Keratinocyte (primary cell): ENCODE results near the gene BCL11B.

Experiments used
- EZH2 ChIP-seq: IDR thresholded peaks from one replicate; pipeline ENCODE4 v1.6.1; 2012; ENCODE audit warnings: inconsistent platforms, mild to moderate bottlenecking, low read length, moderate library complexity
- TF ChIP-seq, protein P1 (sequence below), 3 experiments: IDR thresholded peaks in 1 of 3; conservative IDR thresholded peaks in 1 of 3; optimal IDR thresholded peaks in 1 of 3; 2 replicates in 2 of 3; 3 replicates in 1 of 3; pipeline versions ENCODE3 to v1.5.1; 2011; ENCODE audit warnings: low read length in 3 of 3, mild to moderate bottlenecking in 3 of 3, moderate library complexity in 2 of 3, control low read depth in 1 of 3, inconsistent platforms in 1 of 3; ENCODE audit not compliant: insufficient read depth in 2 of 3; ENCODE audit errors: extremely low read depth in 1 of 3

DNA sequence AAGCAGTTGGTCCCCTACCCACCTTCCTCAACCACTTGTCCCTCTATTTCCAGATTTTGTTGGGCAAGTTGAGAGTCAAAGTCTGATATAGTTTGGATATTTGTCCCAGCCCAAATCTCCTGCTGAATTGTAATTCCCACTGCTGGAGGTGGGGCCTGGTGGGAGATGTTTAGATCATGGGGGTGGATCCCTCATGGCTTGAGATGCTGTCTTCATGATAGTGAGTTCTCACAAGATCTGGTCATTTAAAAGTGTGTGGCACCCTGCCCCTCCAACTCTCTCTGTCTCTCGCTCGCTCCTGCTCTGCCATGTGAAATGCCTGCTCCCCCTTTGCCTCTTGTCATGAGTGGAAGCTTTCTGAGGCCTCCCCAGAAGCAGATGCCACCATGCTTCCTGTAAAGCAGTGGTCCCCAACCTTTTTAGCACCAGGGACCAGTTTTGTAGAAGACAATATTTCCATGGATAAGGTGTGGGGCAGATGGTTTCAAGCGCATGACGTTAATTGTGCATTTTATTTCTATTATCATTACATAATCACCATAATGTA, 37.3 kb upstream of the BCL11B start:
- TF ChIP-seq, protein P1, sequence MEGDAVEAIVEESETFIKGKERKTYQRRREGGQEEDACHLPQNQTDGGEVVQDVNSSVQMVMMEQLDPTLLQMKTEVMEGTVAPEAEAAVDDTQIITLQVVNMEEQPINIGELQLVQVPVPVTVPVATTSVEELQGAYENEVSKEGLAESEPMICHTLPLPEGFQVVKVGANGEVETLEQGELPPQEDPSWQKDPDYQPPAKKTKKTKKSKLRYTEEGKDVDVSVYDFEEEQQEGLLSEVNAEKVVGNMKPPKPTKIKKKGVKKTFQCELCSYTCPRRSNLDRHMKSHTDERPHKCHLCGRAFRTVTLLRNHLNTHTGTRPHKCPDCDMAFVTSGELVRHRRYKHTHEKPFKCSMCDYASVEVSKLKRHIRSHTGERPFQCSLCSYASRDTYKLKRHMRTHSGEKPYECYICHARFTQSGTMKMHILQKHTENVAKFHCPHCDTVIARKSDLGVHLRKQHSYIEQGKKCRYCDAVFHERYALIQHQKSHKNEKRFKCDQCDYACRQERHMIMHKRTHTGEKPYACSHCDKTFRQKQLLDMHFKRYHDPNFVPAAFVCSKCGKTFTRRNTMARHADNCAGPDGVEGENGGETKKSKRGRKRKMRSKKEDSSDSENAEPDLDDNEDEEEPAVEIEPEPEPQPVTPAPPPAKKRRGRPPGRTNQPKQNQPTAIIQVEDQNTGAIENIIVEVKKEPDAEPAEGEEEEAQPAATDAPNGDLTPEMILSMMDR (optimal IDR thresholded peaks at IDR 0.05 in 1 of 3, IDR thresholded peaks at IDR 0.05 in 1 of 3, conservative IDR thresholded peaks at IDR 0.05 in 1 of 3; ENCODE audit: extremely low read depth in 1 of 3, insufficient read depth in 2 of 3, low read length in 3 of 3) = no peak
- no peak for TF ChIP-seq EZH2
